Parathyroid adenoma (tissue), 2 donors: ENCODE data around the gene HOXB6.
A peak's percentile ranks its signal among the peaks of the same experiment; 100 is the strongest.

Experiments
- H2AFZ ChIP-seq: fragments of 300-600 bp; sonication (generic); one replicate; pipeline ENCODE4 v1.7.0; 2017; ENCODE audit warnings: antibody characterized with exemption, mild to moderate bottlenecking
- H3K27ac ChIP-seq: fragments of 300-600 bp; sonication (generic); one replicate; pipeline ENCODE4 v1.7.0; 2017
- H3K27me3 ChIP-seq: fragments of 300-600 bp; sonication (generic); one replicate; pipeline ENCODE4 v1.7.0; 2017; ENCODE audit warnings: low read length; ENCODE audit not compliant: control insufficient read depth, insufficient read depth
- H3K36me3 ChIP-seq: fragments of 300-600 bp; sonication (generic); one replicate; pipeline ENCODE4 v1.7.0; 2017; ENCODE audit warnings: low read length; ENCODE audit not compliant: control insufficient read depth, insufficient read depth
- H3K4me1 ChIP-seq: fragments of 300-600 bp; sonication (generic); one replicate; pipeline ENCODE4 v1.7.0; 2017; ENCODE audit warnings: control low read depth
- H3K4me2 ChIP-seq: fragments of 300-600 bp; sonication (generic); one replicate; pipeline ENCODE4 v1.7.0; 2017; ENCODE audit warnings: low read length
- H3K4me3 ChIP-seq: fragments of 300-600 bp; sonication (generic); one replicate; pipeline ENCODE4 v1.7.0; 2017; ENCODE audit warnings: low read depth, low read length
- H3K79me2 ChIP-seq: fragments of 300-600 bp; sonication (generic); one replicate; pipeline ENCODE4 v1.7.0; 2017; ENCODE audit warnings: control low read depth
- H3K9ac ChIP-seq: fragments of 300-600 bp; sonication (generic); one replicate; pipeline ENCODE4 v1.7.0; 2017; ENCODE audit warnings: mild to moderate bottlenecking
- H3K9me3 ChIP-seq: fragments of 300-600 bp; sonication (generic); one replicate; pipeline ENCODE4 v1.7.0; 2017; ENCODE audit warnings: low read length; ENCODE audit not compliant: control insufficient read depth
- CTCF ChIP-seq: fragments of 300-600 bp; sonication (generic); IDR thresholded peaks from one replicate; pipeline ENCODE4 v1.7.0; 2017; ENCODE audit warnings: antibody characterized with exemption, mild to moderate bottlenecking
- donor health status: primary hyperparathyroidism.

The HOXB6 gene

DNA sequence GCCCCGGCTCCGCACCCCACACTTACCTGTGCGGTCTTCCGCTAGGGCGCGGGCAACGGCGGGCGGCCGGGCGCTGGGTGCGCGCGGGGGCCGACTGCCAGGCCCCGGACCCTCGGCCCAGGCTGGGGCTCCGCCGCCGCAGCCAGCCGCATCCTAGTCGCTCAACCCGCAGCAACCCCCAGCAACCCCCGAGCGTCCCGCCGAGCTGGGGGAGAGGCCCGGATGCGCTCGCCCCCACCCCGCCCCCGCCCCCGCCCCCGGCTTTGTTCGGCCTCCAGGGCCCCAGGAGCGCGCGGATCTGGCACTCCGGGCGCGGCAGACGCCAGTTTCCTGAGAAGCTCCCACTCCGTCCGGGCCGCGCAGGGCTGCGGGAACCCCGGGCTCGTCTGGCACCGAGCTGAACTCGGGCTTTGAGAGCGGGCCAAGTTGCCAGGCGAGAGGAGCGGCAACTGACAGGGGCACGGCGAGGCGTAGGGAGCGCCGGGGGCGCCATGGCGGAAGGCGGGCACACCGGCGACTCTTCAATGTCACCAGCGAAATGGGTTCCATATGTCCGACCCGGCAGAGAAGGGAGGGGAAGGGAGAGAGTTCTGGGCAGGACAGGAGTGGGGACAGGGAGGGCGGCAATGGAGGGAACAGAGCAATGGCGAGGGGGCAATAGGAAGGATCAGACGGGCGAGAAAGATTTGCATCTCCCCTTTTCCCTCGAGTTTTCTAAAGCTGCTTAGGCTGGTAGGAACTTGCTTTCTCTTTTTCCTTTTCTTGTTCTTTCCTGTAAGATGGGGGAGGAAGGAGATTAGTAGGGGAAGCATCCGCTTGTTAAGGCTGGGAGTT lies 40.4 kb downstream of the HOXB6 start:
- Histone ChIP-seq H3K27me3 (no peaks in the 10 kb centered on the region), H3K9ac (no peak overlapping the region), H3K27ac (peak overlapping the region; percentile 15), H3K4me2 (peak overlapping the region; percentile 33), H3K79me2 (no peaks in the 10 kb centered on the region), H3K4me3 (peak overlapping the region; percentile 35), H3K4me1 (no peaks in the 10 kb centered on the region), H3K36me3 (no peaks in the 10 kb centered on the region), H3K9me3 (no peaks in the 10 kb centered on the region), H2AFZ (peak overlapping the region; percentile 17)
- no peak for TF ChIP-seq CTCF

- Histone ChIP-seq H3K36me3 (no peaks in the 10 kb centered on the region), H3K9ac (no peak overlapping the region), H3K4me2 (no peak overlapping the region), H3K9me3 (no peaks in the 10 kb centered on the region), H3K79me2 (no peaks in the 10 kb centered on the region), H3K27me3 (no peaks in the 10 kb centered on the region), H3K27ac (no peak overlapping the region), H3K4me3 (no peak overlapping the region), H2AFZ (no peak overlapping the region), H3K4me1 (no peaks in the 10 kb centered on the region)
- no peak for TF ChIP-seq CTCF
Observed at GRCh38 chr17:48563867-48564187, 41.0 kb downstream of the HOXB6 start.

DNA sequence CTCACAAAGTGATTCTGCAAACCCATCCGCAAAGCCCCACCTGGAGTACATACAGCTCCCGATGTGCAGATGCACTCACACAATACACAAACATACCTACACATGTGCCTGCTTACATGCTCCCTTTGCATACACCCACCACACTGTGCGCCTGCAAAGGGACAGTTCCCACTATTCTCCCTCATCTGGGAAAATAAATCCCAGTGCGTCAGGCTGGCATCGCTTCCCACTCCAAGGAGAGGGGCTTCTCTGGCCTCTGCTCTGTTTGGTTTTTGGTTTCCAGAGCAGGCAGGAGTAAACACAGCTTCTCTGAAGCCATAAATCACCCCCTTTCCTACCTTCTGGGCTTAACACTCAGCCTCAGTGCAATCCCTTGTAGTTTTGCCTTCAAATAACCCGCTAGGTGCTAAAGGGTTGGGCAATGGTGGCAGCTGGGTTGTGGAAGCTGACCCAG lies 41.4 kb downstream of the HOXB6 start:
- TF ChIP-seq CTCF: no peak
- H3K9me3 ChIP-seq: no peaks in the 10 kb centered on the region
- no peaks in the 10 kb centered on the region for H3K79me2 ChIP-seq
- no peak overlapping the region for H3K9ac ChIP-seq
- H3K4me1 ChIP-seq: no peaks in the 10 kb centered on the region
- peak overlapping the region; percentile 5 for H3K4me3 ChIP-seq
- H3K36me3 ChIP-seq: no peaks in the 10 kb centered on the region
- H3K4me2 ChIP-seq: peak overlapping the region; percentile 22
- no peak overlapping the region for H3K27ac ChIP-seq
- no peaks in the 10 kb centered on the region for H3K27me3 ChIP-seq
- H2AFZ ChIP-seq: no peak overlapping the region

DNA sequence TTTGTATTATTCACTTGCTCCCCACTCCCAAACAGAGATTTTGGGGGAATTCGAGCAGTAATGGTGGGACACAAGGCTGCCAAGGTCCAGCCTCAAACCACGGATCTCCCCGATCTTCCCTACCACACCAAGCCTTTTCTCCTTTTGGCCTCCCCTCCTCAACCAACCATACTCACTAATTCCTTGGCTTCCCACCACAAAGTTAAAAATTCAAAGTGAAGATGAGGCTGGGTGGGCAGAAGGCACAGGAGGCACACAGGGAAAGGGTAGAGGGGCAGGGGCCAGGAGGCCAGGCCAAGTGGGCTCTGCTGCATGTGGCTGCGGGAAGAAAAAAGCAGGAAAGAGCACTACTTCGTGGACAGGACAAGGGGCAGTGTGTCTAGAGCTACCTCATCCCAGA lies 41.9 kb downstream of the HOXB6 start:
- no peak overlapping the region for H2AFZ ChIP-seq
- H3K9me3 ChIP-seq: no peaks in the 10 kb centered on the region
- peak overlapping the region; percentile 59 for H3K4me2 ChIP-seq
- no peak overlapping the region for H3K27ac ChIP-seq
- no peaks in the 10 kb centered on the region for H3K4me1 ChIP-seq
- no peaks in the 10 kb centered on the region for H3K36me3 ChIP-seq
- no peak overlapping the region for H3K9ac ChIP-seq
- H3K27me3 ChIP-seq: no peaks in the 10 kb centered on the region
- H3K79me2 ChIP-seq: no peaks in the 10 kb centered on the region
- TF ChIP-seq CTCF: no peak
- H3K4me3 ChIP-seq: peak overlapping the region; percentile 5
